HEK293 (cell line): ENCODE data around the gene PTRH1.

Experiments
- CTCF ChIA-PET: fragments of 350-600 bp; formaldehyde crosslinking; extraction: SDS; loops from one replicate; lab custom pipeline; 2021; ENCODE audit warnings: antibody characterized with exemption; lab: Yijun Ruan, JAX
- POLR2A ChIA-PET: fragments of 300-600 bp; formaldehyde crosslinking; extraction: SDS; loops from one replicate; lab custom pipeline; 2020; ENCODE audit warnings: antibody characterized with exemption, inconsistent platforms; lab: Yijun Ruan, JAX
- H3K27ac ChIP-seq: fragments of 200-500 bp; sonication (Bioruptor generic); 2 replicates; pipeline ENCODE4 v1.5.1; 2014; ENCODE audit warnings: low read depth, low read length, control low read depth, inconsistent platforms; ENCODE audit errors: extremely low read depth
- H3K36me3 ChIP-seq, 2 experiments: fragments of 200-500 bp in 1 of 2; sonication (Bioruptor generic) in 1 of 2; 1 replicate in 1 of 2; 2 replicates in 1 of 2; pipeline ENCODE4 v1.5.1; 2014 to 2017; ENCODE audit warnings: inconsistent platforms in 2 of 2, low read length in 2 of 2; ENCODE audit not compliant: control insufficient read depth in 2 of 2, insufficient read depth in 1 of 2
- H3K4me1 ChIP-seq: fragments of 200-500 bp; sonication (Bioruptor generic); 2 replicates; pipeline ENCODE4 v1.5.1; 2014; ENCODE audit warnings: mild to moderate bottlenecking, low read length, inconsistent platforms; ENCODE audit not compliant: control insufficient read depth, insufficient read depth
- H3K4me3 ChIP-seq: 2 replicates; pipeline ENCODE4 v1.5.1; 2011; ENCODE audit warnings: low read depth, mild to moderate bottlenecking, control low read depth, low read length, moderate library complexity
- H3K9me3 ChIP-seq: fragments of 200-500 bp; sonication (Bioruptor generic); 2 replicates; pipeline ENCODE4 v1.5.1; 2014; ENCODE audit warnings: low read depth, low read length, inconsistent platforms; ENCODE audit not compliant: control insufficient read depth, insufficient read depth
- BCL11B ChIP-seq: fragments of 450-650 bp; formaldehyde crosslinking; IDR thresholded peaks from 2 replicates; pipeline ENCODE4 v1.5.1; 2016; ENCODE audit warnings: low read depth, missing biosample characterization, missing genetic modification characterization
- EGR2 ChIP-seq: fragments of 450-650 bp; formaldehyde crosslinking; IDR thresholded peaks from 2 replicates; pipeline ENCODE4 v1.5.1; 2016; ENCODE audit warnings: low read depth, missing biosample characterization, missing genetic modification characterization
- KLF10 ChIP-seq: fragments of 450-650 bp; IDR thresholded peaks from 2 replicates; pipeline ENCODE4 v1.5.1; 2018; ENCODE audit warnings: missing biosample characterization, mild to moderate bottlenecking, missing genetic modification characterization
- MEIS1 ChIP-seq: sonication (generic); formaldehyde crosslinking; IDR thresholded peaks from 2 replicates; pipeline ENCODE4 v1.8.1; 2022; ENCODE audit warnings: missing genetic modification reagents, mild to moderate bottlenecking, borderline replicate concordance
- PRDM1 ChIP-seq: fragments of 450-650 bp; formaldehyde crosslinking; IDR thresholded peaks from 2 replicates; pipeline ENCODE4; 2016; ENCODE audit warnings: missing biosample characterization, missing genetic modification characterization
- SP3 ChIP-seq: fragments of 450-650 bp; formaldehyde crosslinking; IDR thresholded peaks from 2 replicates; pipeline ENCODE4 v1.5.1; 2016; ENCODE audit warnings: missing biosample characterization, missing genetic modification characterization
- WT1 ChIP-seq: fragments of 450-650 bp; formaldehyde crosslinking; IDR thresholded peaks from 2 replicates; pipeline ENCODE4 v1.5.1; 2016; ENCODE audit warnings: missing biosample characterization, missing genetic modification characterization
- ZNF169 ChIP-seq: fragments of 450-650 bp; formaldehyde crosslinking; IDR thresholded peaks from 2 replicates; pipeline ENCODE4 v1.5.1; 2016; ENCODE audit warnings: missing biosample characterization, missing genetic modification characterization
- ZNF350 ChIP-seq: fragments of 450-650 bp; formaldehyde crosslinking; IDR thresholded peaks from 2 replicates; pipeline ENCODE4 v1.5.0; 2017; ENCODE audit warnings: missing biosample characterization, mild to moderate bottlenecking, missing genetic modification characterization
- ZNF423 ChIP-seq: fragments of 450-650 bp; formaldehyde crosslinking; IDR thresholded peaks from 2 replicates; pipeline ENCODE4 v1.5.1; 2016; ENCODE audit warnings: missing biosample characterization, missing genetic modification characterization
- ZNF501 ChIP-seq: fragments of 450-650 bp; formaldehyde crosslinking; IDR thresholded peaks from 2 replicates; pipeline ENCODE4 v1.5.1; 2016; ENCODE audit warnings: missing biosample characterization, missing genetic modification characterization
- ZNF510 ChIP-seq: fragments of 450-650 bp; formaldehyde crosslinking; IDR thresholded peaks from 2 replicates; pipeline ENCODE4 v1.5.1; 2018; ENCODE audit warnings: mild to moderate bottlenecking, missing genetic modification characterization, missing biosample characterization; ENCODE audit not compliant: insufficient replicate concordance
- ZNF521 ChIP-seq: fragments of 450-650 bp; formaldehyde crosslinking; IDR thresholded peaks from 2 replicates; pipeline ENCODE4 v1.5.1; 2017; ENCODE audit warnings: missing biosample characterization, mild to moderate bottlenecking, missing genetic modification characterization
- ZNF600 ChIP-seq: fragments of 450-650 bp; formaldehyde crosslinking; IDR thresholded peaks from 2 replicates; pipeline ENCODE4 v1.5.1; 2016; ENCODE audit warnings: missing biosample characterization, missing genetic modification characterization
- ZNF654 ChIP-seq: fragments of 450-650 bp; formaldehyde crosslinking; IDR thresholded peaks from 2 replicates; pipeline ENCODE4 v1.5.1; 2016; ENCODE audit warnings: low read depth, missing biosample characterization, missing genetic modification characterization
- ZNF768 ChIP-seq: fragments of 450-650 bp; formaldehyde crosslinking; IDR thresholded peaks from 2 replicates; pipeline ENCODE4 v1.5.1; 2018; ENCODE audit warnings: missing biosample characterization, mild to moderate bottlenecking, missing genetic modification characterization
- ZNF830 ChIP-seq: fragments of 450-650 bp; IDR thresholded peaks from 2 replicates; pipeline ENCODE4 v1.5.0; 2018; ENCODE audit warnings: missing biosample characterization, missing genetic modification characterization, low read depth, mild to moderate bottlenecking, moderate library complexity
- TF ChIP-seq, protein P1 (sequence below): fragments of 450-650 bp; formaldehyde crosslinking; IDR thresholded peaks from 2 replicates; pipeline ENCODE4 v1.5.1; 2017; ENCODE audit warnings: missing biosample characterization, missing genetic modification characterization
- TF ChIP-seq, protein P2 (sequence below): IDR thresholded peaks from 2 replicates; pipeline ENCODE4 v1.6.1; 2011; ENCODE audit warnings: mild to moderate bottlenecking, low read depth, low read length, borderline replicate concordance
- TF ChIP-seq, protein P3 (sequence below): fragments of 450-650 bp; formaldehyde crosslinking; IDR thresholded peaks from 2 replicates; pipeline ENCODE4 v1.5.1; 2016; ENCODE audit warnings: missing biosample characterization, missing genetic modification characterization, borderline replicate concordance

PTRH1 gene

DNA sequence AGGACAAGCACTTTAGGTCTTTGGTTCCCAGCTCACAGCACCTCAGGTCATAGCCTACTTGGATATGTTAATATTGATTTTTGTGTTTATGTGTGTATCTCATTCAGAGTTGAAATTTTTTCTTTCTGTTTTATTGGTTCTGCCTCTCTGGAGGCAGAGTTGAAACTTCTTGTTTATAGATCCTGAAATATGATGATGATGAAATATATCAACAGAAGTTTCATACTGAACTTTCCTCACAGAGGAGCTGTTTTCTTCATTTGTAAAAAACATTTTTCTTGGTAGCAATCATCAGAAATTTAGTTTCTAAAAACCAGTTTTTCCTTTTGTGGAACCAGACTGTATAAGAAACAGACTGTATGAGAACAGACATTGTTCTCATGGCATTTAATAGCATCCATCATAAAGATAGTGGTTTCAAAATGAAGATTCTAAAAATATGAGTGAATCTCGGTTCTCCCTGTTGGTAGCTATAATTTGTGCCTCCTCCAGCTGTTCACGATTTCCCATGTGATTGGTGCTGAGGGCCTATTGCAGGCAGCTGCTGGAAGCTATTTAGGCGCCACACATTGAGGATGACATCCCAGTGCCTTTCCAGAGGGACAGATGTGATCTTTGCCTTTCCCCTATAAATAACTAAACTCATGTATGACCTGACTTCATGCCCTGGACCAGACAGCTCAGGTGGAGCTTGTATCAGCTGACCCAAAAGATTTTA, 48.2 kb downstream of the PTRH1 start:
- H3K36me3 ChIP-seq, result peaks cover 6 to 47% of the 10 kb centered on the region in 2 experiments; a peak in 2 of 3 replicates
- no peak for TF ChIP-seq MEIS1 (CRISPR knock-in tag)
- no peak for TF ChIP-seq KLF10 (tag by site-specific recombination)
- no peak for TF ChIP-seq ZNF600 (tag by site-specific recombination)
- TF ChIP-seq ZNF350 (tag by site-specific recombination), result no peak
- TF ChIP-seq EGR2 (tag by site-specific recombination), result no peak
- TF ChIP-seq ZNF501 (tag by site-specific recombination), result no peak
- no peak for TF ChIP-seq WT1 (tag by site-specific recombination)
- TF ChIP-seq ZNF521, result no peak
- no peak for TF ChIP-seq BCL11B
- TF ChIP-seq ZNF423 (tag by site-specific recombination), result no peak
- no peak for TF ChIP-seq PRDM1 (tag by site-specific recombination)
- TF ChIP-seq, protein P1, sequence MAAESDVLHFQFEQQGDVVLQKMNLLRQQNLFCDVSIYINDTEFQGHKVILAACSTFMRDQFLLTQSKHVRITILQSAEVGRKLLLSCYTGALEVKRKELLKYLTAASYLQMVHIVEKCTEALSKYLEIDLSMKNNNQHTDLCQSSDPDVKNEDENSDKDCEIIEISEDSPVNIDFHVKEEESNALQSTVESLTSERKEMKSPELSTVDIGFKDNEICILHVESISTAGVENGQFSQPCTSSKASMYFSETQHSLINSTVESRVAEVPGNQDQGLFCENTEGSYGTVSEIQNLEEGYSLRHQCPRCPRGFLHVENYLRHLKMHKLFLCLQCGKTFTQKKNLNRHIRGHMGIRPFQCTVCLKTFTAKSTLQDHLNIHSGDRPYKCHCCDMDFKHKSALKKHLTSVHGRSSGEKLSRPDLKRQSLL (tag by site-specific recombination), result no peak
- TF ChIP-seq ZNF510, result no peak
- no peak for TF ChIP-seq ZNF830 (tag by site-specific recombination)
- no peak for TF ChIP-seq ZNF768 (tag by site-specific recombination)
- TF ChIP-seq ZNF169 (tag by site-specific recombination), result no peak
- no peak for TF ChIP-seq ZNF654
- TF ChIP-seq, protein P2, sequence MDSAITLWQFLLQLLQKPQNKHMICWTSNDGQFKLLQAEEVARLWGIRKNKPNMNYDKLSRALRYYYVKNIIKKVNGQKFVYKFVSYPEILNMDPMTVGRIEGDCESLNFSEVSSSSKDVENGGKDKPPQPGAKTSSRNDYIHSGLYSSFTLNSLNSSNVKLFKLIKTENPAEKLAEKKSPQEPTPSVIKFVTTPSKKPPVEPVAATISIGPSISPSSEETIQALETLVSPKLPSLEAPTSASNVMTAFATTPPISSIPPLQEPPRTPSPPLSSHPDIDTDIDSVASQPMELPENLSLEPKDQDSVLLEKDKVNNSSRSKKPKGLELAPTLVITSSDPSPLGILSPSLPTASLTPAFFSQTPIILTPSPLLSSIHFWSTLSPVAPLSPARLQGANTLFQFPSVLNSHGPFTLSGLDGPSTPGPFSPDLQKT, result no peak
- no peak for TF ChIP-seq SP3
- TF ChIP-seq, protein P3, sequence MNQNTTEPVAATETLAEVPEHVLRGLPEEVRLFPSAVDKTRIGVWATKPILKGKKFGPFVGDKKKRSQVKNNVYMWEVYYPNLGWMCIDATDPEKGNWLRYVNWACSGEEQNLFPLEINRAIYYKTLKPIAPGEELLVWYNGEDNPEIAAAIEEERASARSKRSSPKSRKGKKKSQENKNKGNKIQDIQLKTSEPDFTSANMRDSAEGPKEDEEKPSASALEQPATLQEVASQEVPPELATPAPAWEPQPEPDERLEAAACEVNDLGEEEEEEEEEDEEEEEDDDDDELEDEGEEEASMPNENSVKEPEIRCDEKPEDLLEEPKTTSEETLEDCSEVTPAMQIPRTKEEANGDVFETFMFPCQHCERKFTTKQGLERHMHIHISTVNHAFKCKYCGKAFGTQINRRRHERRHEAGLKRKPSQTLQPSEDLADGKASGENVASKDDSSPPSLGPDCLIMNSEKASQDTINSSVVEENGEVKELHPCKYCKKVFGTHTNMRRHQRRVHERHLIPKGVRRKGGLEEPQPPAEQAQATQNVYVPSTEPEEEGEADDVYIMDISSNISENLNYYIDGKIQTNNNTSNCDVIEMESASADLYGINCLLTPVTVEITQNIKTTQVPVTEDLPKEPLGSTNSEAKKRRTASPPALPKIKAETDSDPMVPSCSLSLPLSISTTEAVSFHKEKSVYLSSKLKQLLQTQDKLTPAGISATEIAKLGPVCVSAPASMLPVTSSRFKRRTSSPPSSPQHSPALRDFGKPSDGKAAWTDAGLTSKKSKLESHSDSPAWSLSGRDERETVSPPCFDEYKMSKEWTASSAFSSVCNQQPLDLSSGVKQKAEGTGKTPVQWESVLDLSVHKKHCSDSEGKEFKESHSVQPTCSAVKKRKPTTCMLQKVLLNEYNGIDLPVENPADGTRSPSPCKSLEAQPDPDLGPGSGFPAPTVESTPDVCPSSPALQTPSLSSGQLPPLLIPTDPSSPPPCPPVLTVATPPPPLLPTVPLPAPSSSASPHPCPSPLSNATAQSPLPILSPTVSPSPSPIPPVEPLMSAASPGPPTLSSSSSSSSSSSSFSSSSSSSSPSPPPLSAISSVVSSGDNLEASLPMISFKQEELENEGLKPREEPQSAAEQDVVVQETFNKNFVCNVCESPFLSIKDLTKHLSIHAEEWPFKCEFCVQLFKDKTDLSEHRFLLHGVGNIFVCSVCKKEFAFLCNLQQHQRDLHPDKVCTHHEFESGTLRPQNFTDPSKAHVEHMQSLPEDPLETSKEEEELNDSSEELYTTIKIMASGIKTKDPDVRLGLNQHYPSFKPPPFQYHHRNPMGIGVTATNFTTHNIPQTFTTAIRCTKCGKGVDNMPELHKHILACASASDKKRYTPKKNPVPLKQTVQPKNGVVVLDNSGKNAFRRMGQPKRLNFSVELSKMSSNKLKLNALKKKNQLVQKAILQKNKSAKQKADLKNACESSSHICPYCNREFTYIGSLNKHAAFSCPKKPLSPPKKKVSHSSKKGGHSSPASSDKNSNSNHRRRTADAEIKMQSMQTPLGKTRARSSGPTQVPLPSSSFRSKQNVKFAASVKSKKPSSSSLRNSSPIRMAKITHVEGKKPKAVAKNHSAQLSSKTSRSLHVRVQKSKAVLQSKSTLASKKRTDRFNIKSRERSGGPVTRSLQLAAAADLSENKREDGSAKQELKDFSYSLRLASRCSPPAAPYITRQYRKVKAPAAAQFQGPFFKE (tag by site-specific recombination), result no peak
- TF ChIP-seq, all 188 proteins: peak for 0
- ChIA-PET POLR2A (no interaction called here), CTCF (interaction anchor here (0.5 to 1.7 kb wide), 2 partner anchors 54 to 67 kb away, joined by 3 to 5 read pairs; partner anchors contain the start of gene TOR2A)
- no peak overlapping the region for H3K4me3 ChIP-seq
- H3K9me3 ChIP-seq, result no peaks in the 10 kb centered on the region
- no peak overlapping the region for H3K27ac ChIP-seq
- H3K4me1 ChIP-seq, result no peaks in the 10 kb centered on the region
